Measurements from ENCODE around the gene UGT1A10. TPM values are rescaled to one million over a fixed set of nuclear protein-coding genes. Genes with fewer than 3 reads are reported as not detected.

UGT1A10 gene
- total and polyA plus RNA-seq, 10 of the 15 experiments (the other 5 are each of a cell fraction or from before 2014, with no cell fraction given), result not detected

- no peak for TF ChIP-seq BCL3 (IDR thresholded peaks at IDR 0.05; ENCODE audit: borderline replicate concordance, insufficient read depth, low read depth, low read length, poor library complexity, severe bottlenecking)
- no peak for TF ChIP-seq LARP7 (IDR thresholded peaks at IDR 0.05)
- TF ChIP-seq MYB (IDR thresholded peaks at IDR 0.05; ENCODE audit: borderline replicate concordance, low read depth, low read length), result no peak
- TF ChIP-seq MEF2B (IDR thresholded peaks at IDR 0.05; ENCODE audit: partially characterized antibody, poor library complexity, severe bottlenecking), result no peak
- no peak for TF ChIP-seq ZNF592 (IDR thresholded peaks at IDR 0.05)
These were observed 77.0 kb downstream of the UGT1A10 start (continued) for GRCh38 chr2:233713262-233713615.

- no peak overlapping the region for H3K27ac ChIP-seq (ENCODE audit: control insufficient read depth, insufficient read depth)
- no peak overlapping the region for H2AFZ ChIP-seq (ENCODE audit: control insufficient read depth, low read depth, low read length)
- BruUV-seq (replicated peaks), result no TSS peak
- ChIA-PET POLR2A (no interaction called here), RAD21 (ENCODE audit: unreplicated experiment) (no interaction called here), CTCF (no interaction called here), SMC1A (ENCODE audit: uncharacterized antibody, unreplicated experiment) (no interaction called here)
- DNase-seq (ENCODE audit: low read depth, low spot score) (no peak), ATAC-seq (no peak), FAIRE-seq (no peak)
- H3K27me3 ChIP-seq (replicated peaks in 1 of 2; ENCODE audit: control insufficient read depth in 2 of 2, insufficient read depth in 2 of 2, low read length in 1 of 2), result peaks cover 0 to 4% of the 10 kb centered on the region in 2 experiments; a peak in 2 of 4 replicates
- no peak overlapping the region for H3K4me2 ChIP-seq (ENCODE audit: control insufficient read depth, insufficient read depth)
- intact Hi-C loops (cut with micrococcal nuclease; ENCODE audit: unreplicated experiment) (loop anchor here (10.0 kb wide), 1 partner anchor 229 kb away; no protein-coding TSS in a partner anchor), in situ Hi-C loops (cut with MboI) (no loop called here)
- no peaks in the 10 kb centered on the region for H3K79me2 ChIP-seq (ENCODE audit: control insufficient read depth, insufficient read depth, low read length)
- H3K9me3 ChIP-seq (replicated peaks; ENCODE audit: control insufficient read depth, insufficient read depth, low read length), result no peaks in the 10 kb centered on the region; the same call in 2 of the 3 replicates
- no peak overlapping the region for H3K4me3 ChIP-seq
- no peaks in the 10 kb centered on the region for H4K20me1 ChIP-seq (ENCODE audit: control insufficient read depth, insufficient read depth)
- no peaks in the 10 kb centered on the region for H3K4me1 ChIP-seq (ENCODE audit: control insufficient read depth, insufficient read depth, low read length)
- H3K36me3 ChIP-seq (ENCODE audit: control insufficient read depth in 2 of 2, insufficient read depth in 2 of 2, low read length in 1 of 2), result no peaks in the 10 kb centered on the region
- WGBS (ENCODE audit: insufficient coverage, insufficient replicate concordance, low lambda C conversion rate, missing lambda C conversion rate), result 30% methylated on average over 2 of the region's 2 CpGs
- no peak overlapping the region for H3K9ac ChIP-seq (ENCODE audit: control insufficient read depth, insufficient read depth, low read length)
- TF ChIP-seq ATF7 (IDR thresholded peaks at IDR 0.05; ENCODE audit: low read depth) (no peak), ETV6 (conservative IDR thresholded peaks at IDR 0.05 in 1 of 2, IDR thresholded peaks at IDR 0.05 in 1 of 2; ENCODE audit: borderline replicate concordance in 1 of 2, low read depth in 1 of 2) (no peak), HDAC6 (IDR thresholded peaks at IDR 0.05; ENCODE audit: unreplicated experiment) (no peak), MTA3 (IDR thresholded peaks at IDR 0.05; ENCODE audit: borderline replicate concordance, low read length) (no peak), TCF12 (IDR thresholded peaks at IDR 0.05; ENCODE audit: low read depth, low read length) (no peak)
These were observed 77.9 kb downstream of the UGT1A10 start for GRCh38 chr2:233714121-233714520.

Measured in GM12878 (cell line).